Measurements from ENCODE around the gene CYB5R4.

CYB5R4 gene

DNA sequence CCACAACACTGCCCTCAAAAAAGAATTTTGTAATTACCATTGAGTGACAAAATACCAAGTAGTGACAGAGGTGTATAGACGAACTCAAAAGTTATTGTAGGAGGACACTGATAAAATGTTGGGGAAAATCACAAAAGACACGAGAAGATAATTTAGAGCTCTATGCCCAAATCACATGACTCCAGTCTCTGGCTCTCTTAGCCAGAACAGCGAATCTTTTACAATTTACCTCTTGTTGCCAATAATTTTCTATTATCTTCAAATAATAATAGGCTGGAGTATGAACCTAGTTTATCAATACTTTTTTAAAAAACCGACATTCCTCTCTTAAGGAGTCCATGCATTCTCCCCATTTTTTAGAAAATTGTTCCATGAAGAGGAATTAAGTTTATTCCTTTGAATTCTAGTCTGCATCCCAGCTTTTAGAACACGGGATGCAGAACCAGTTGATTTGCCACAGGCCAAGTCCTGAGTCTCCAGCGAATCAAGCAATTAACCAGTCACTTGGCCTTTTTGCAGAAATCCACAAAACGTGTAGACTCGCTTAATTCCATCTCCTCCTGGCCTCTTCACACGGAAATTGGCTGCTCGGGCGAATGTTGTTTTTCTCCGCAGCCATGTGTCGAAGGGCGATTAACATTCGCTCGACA is 6.8 kb upstream of the CYB5R4 start:
- no peak for DNase-seq (ENCODE audit: low read depth)
- H3K4me3 ChIP-seq (ENCODE audit: low read depth, low read length) = no peak overlapping the region
- TF ChIP-seq, protein P1, sequence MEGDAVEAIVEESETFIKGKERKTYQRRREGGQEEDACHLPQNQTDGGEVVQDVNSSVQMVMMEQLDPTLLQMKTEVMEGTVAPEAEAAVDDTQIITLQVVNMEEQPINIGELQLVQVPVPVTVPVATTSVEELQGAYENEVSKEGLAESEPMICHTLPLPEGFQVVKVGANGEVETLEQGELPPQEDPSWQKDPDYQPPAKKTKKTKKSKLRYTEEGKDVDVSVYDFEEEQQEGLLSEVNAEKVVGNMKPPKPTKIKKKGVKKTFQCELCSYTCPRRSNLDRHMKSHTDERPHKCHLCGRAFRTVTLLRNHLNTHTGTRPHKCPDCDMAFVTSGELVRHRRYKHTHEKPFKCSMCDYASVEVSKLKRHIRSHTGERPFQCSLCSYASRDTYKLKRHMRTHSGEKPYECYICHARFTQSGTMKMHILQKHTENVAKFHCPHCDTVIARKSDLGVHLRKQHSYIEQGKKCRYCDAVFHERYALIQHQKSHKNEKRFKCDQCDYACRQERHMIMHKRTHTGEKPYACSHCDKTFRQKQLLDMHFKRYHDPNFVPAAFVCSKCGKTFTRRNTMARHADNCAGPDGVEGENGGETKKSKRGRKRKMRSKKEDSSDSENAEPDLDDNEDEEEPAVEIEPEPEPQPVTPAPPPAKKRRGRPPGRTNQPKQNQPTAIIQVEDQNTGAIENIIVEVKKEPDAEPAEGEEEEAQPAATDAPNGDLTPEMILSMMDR (IDR thresholded peaks at IDR 0.05; ENCODE audit: insufficient read depth, low read depth, low read length, missing control alignments) = no peak

DNA sequence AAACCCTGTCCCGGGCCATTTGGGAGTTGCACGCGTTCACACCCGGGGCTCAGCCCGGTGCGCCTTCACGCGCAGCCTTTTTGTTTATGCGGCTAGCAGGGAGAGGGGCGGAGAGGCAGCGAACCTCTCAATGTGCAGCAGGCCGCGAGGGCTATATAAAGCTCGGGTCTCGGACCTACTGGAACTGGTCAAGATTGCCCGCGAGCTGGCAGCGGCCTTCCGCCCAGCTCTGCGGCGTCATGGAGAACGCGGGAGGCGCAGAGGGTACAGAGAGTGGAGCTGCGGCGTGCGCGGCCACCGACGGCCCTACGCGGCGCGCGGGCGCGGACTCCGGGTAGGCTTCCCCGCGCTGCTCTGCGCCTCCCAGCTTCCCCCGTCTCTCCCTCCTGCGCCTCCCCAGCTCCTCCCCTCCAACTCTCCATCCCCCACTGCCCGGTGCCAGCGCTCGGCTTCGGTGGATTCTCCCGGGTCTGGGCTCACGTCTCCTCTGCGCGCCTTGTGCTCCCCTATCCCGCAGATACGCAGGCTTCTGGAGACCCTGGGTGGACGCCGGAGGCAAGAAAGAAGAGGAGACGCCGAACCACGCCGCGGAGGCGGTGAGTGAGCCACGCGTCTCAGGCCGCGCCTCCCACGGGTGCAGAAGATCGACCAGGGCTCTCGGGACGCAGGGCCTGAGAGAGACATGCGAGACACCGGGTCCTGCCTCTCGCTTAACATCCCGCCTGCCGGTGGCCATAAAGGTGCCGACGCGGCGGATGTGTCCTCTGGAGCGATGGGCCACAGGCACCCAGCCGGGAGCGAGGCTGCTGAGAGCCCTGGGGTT is 6.1 kb upstream of the CYB5R4 start, which contains the start of gene RIPPLY2:
Gene RIPPLY2, plus strand, starts transcription at position 183 of the 823 bp plus-strand sequence. Its CDS starts 57 bp downstream, at position 240.
- DNase-seq (ENCODE audit: low read depth) = no peak
- TF ChIP-seq, protein P1 (IDR thresholded peaks at IDR 0.05; ENCODE audit: insufficient read depth, low read depth, low read length, missing control alignments) = no peak
- H3K4me3 ChIP-seq (ENCODE audit: low read depth, low read length) = no peak within 1 kb of the TSS

DNA sequence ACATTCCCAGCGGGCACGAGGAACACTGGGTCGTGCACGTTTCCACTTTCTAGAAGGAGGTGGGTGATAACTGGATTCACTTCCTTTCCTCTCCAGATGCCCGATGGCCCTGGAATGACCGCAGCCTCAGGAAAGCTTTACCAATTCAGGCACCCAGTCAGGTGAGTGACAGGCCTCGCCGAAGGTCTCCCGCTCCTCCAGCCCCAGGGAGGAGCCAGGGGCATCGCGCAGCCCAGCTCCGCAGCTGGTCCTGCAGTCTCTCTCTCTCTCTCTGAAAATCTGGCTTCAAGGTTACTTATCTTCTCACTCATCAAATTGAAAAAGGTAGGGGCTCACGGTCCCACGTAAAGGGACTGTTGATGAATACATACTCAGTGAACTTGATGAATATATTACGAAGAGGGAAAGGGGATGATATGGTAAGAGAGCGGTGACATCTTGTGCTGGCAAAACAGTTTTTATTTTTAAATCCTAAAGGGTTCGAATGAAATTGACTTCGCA is 5.4 kb upstream of the CYB5R4 start:
- no peak overlapping the region for H3K4me3 ChIP-seq (ENCODE audit: low read depth, low read length)

DNA sequence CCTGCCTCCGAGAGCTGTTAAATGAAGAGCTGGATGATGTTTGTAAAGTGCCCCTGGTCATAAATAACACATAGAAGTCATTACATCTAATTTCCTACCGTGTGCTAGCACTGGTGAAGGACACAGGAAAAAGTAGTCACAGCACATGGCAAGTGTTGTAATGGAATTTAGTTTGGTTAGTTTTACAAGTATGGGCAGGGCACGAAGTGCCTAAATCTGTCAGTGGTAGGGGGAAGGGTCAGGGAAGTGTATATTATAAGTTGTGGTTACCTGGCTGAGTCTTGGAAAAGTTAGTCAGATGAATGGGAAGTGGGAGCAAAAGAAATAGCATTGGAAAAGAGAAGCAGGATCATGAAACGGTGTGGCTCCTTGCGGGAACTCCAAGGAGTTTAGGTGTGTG is 4.7 kb upstream of the CYB5R4 start:
- TF ChIP-seq, protein P1 (IDR thresholded peaks at IDR 0.05; ENCODE audit: insufficient read depth, low read depth, low read length, missing control alignments) = no peak
- no peak for DNase-seq (ENCODE audit: low read depth)
- no peak overlapping the region for H3K4me3 ChIP-seq (ENCODE audit: low read depth, low read length)

More for the DNA sequence above, 5.4 kb upstream of the CYB5R4 start:
- TF ChIP-seq, protein P1 (IDR thresholded peaks at IDR 0.05; ENCODE audit: insufficient read depth, low read depth, low read length, missing control alignments) = no peak
- DNase-seq (ENCODE audit: low read depth) = no peak

DNA sequence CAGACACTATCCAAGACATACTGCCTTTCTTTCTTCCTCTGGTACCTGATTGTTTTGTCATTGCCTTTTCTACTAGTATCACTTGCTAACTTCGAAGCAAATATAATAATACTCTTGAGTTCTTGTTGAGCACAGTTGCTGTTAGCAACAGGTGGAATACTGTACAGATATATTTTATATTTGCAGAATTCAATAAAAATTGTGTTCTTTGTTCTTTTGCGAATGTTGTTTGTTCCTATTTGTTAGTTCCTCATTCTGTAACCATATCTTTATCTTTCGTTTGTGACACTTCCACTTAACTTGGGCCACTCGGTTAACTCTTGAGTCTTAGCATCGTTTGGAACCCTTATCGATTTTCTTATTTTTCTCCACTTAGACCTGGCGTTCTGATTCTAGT is 868 bp downstream of the CYB5R4 start:
- H3K4me3 ChIP-seq (ENCODE audit: low read depth, low read length) = peak overlapping the region; percentile 75
- TF ChIP-seq, protein P1 (IDR thresholded peaks at IDR 0.05; ENCODE audit: insufficient read depth, low read depth, low read length, missing control alignments) = no peak
- DNase-seq (ENCODE audit: low read depth) = no peak

DNA sequence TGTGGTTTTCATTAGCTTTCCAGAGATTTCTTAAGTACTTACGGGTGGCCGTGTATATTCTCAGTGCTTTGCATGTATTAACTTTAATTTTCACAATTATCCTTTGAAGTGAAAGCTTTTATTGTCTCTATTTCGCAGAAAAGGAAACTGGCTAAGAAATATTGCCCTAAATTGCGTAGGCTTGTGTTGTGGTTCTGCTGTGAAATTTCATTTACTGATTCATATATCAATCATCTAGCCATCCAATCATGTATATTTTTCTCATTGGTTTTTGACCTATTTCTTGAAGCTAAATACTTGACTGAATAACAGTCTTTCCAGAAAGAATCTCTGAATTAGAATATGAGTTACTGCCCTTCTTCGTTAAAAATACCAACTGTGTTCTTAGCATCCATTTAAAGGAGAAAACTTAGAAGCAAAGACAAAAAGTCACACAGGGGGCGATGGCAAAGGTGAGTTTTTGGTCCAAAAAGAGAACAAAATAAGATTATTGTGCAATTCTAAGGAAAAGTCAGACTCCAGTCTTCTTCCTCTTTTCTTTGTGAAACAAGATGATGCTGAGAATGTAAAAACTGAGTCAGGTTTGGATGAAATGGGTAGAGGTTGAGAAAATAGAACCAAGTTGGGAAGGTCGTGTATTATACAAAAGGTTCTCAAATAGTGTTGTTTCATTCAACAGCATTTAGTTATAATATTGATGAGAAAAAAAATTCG is 1.4 kb downstream of the CYB5R4 start:
- TF ChIP-seq, protein P1 (IDR thresholded peaks at IDR 0.05; ENCODE audit: insufficient read depth, low read depth, low read length, missing control alignments) = no peak
- no peak for DNase-seq (ENCODE audit: low read depth)
- H3K4me3 ChIP-seq (ENCODE audit: low read depth, low read length) = peak overlapping the region; percentile 75
